ENCODE data around the gene DIPK1A. TPM values are rescaled to one million over a fixed set of nuclear protein-coding genes. Genes with fewer than 3 reads are reported as not detected.

Gene DIPK1A
- total RNA-seq, 1 experiment from 2014 or later: 1.2 TPM

DNA sequence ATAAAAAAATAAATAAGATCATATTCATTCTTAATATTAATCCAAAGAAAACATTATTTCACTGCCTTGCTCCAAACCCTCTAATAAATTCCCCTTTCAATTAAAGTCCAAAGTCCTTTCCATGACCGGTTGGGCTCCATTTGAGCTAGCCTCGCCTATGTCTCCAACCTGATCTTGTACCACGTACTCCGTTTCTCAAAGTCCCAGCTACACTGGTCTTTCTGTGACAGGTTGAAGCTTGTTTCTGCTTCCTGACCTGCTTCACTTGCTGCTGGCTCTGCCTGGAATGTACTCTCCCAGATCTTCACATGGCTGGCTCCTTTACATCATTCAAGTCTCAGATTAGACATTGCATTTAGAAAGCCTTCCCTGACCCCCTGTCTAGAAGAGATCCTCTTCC, 113.1 kb downstream of the DIPK1A start:
- intact Hi-C loops (cut with micrococcal nuclease; ENCODE audit: unreplicated experiment) (no loop called here), in situ Hi-C loops (cut with HindIII; ENCODE audit: low pct_unique_long_range_greater_than_20kb, low sequenced_read_pairs) (no loop called here)
- no peaks in the 10 kb centered on the region for H3K9me3 ChIP-seq (ENCODE audit: control insufficient read depth, insufficient read depth, low read depth, low read length)
- ATAC-seq (no peak), DNase-seq (ENCODE audit: low read depth, low spot score) (no peak)
- no peaks in the 10 kb centered on the region for H3K4me1 ChIP-seq (ENCODE audit: control insufficient read depth, insufficient read depth, low read length)
- CTCF ChIA-PET: no interaction called here
- TF ChIP-seq SIN3A (IDR thresholded peaks at IDR 0.05; ENCODE audit: borderline replicate concordance, insufficient read depth, low read depth, low read length) (no peak), REST (IDR thresholded peaks at IDR 0.05; ENCODE audit: insufficient read depth in 1 of 2, low read depth in 2 of 2, low read length in 1 of 2) (no peak), TCF7L2 (IDR thresholded peaks at IDR 0.05; ENCODE audit: low read depth, low read length) (no peak), POLR2AphosphoS5 (IDR thresholded peaks at IDR 0.05; ENCODE audit: low read depth, low read length) (no peak)
- TF ChIP-seq, protein P1, sequence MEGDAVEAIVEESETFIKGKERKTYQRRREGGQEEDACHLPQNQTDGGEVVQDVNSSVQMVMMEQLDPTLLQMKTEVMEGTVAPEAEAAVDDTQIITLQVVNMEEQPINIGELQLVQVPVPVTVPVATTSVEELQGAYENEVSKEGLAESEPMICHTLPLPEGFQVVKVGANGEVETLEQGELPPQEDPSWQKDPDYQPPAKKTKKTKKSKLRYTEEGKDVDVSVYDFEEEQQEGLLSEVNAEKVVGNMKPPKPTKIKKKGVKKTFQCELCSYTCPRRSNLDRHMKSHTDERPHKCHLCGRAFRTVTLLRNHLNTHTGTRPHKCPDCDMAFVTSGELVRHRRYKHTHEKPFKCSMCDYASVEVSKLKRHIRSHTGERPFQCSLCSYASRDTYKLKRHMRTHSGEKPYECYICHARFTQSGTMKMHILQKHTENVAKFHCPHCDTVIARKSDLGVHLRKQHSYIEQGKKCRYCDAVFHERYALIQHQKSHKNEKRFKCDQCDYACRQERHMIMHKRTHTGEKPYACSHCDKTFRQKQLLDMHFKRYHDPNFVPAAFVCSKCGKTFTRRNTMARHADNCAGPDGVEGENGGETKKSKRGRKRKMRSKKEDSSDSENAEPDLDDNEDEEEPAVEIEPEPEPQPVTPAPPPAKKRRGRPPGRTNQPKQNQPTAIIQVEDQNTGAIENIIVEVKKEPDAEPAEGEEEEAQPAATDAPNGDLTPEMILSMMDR (IDR thresholded peaks at IDR 0.05): no peak
- no TSS peak for BruUV-seq (replicated peaks)
- no peaks in the 10 kb centered on the region for H3K27me3 ChIP-seq (ENCODE audit: control insufficient read depth, insufficient read depth, low read length)
- H3K36me3 ChIP-seq (ENCODE audit: control insufficient read depth, insufficient read depth, low read length): no peaks in the 10 kb centered on the region
- no peak overlapping the region for H3K27ac ChIP-seq (ENCODE audit: low read length)
- POLR2A ChIA-PET: no interaction called here
- no peak overlapping the region for H3K4me3 ChIP-seq (ENCODE audit: low read depth in 2 of 2, low read length in 2 of 2)

- Histone ChIP-seq H3K36me3 (ENCODE audit: control insufficient read depth, insufficient read depth, low read length) (peaks cover 19% of the 10 kb centered on the region), H3K4me1 (ENCODE audit: control insufficient read depth, insufficient read depth, low read length) (no peaks in the 10 kb centered on the region), H3K27ac (ENCODE audit: low read length) (no peak overlapping the region), H3K4me3 (ENCODE audit: low read depth in 2 of 2, low read length in 2 of 2) (no peak overlapping the region), H3K27me3 (ENCODE audit: control insufficient read depth, insufficient read depth, low read length) (no peaks in the 10 kb centered on the region), H3K9me3 (ENCODE audit: control insufficient read depth, insufficient read depth, low read depth, low read length) (no peaks in the 10 kb centered on the region)
- TF ChIP-seq REST (IDR thresholded peaks at IDR 0.05; ENCODE audit: insufficient read depth in 1 of 2, low read depth in 2 of 2, low read length in 1 of 2) (no peak), SIN3A (IDR thresholded peaks at IDR 0.05; ENCODE audit: borderline replicate concordance, insufficient read depth, low read depth, low read length) (no peak), POLR2AphosphoS5 (IDR thresholded peaks at IDR 0.05; ENCODE audit: low read depth, low read length) (no peak), TCF7L2 (IDR thresholded peaks at IDR 0.05; ENCODE audit: low read depth, low read length) (no peak)
- TF ChIP-seq, protein P1 (IDR thresholded peaks at IDR 0.05): no peak
- in situ Hi-C loops (cut with HindIII; ENCODE audit: low pct_unique_long_range_greater_than_20kb, low sequenced_read_pairs) (no loop called here), intact Hi-C loops (cut with micrococcal nuclease; ENCODE audit: unreplicated experiment) (no loop called here)
- DNase-seq (ENCODE audit: low read depth, low spot score): no peak
- no TSS peak for BruUV-seq (replicated peaks)
- POLR2A ChIA-PET: no interaction called here
- CTCF ChIA-PET: no interaction called here
- ATAC-seq: no peak
Observed at GRCh38 chr1:92845908-92846307, 115.4 kb downstream of the DIPK1A start.

Data from Panc1 (cell line).